SK-N-SH treated with all-trans-retinoic acid at 6 μM for 48 hours (cell line): Measurements from ENCODE around the gene MYOC.

Experiments
- ARNTL ChIP-seq: fragments of 450-650 bp; formaldehyde crosslinking; IDR thresholded peaks from 2 replicates; pipeline ENCODE4 v1.5.0; 2020; ENCODE audit warnings: low read depth, mild to moderate bottlenecking, moderate library complexity, borderline replicate concordance
- CREB5 ChIP-seq: fragments of 250-450 bp; sonication (Bioruptor Pico); IDR thresholded peaks from 2 replicates; pipeline ENCODE4 v1.5.1; 2020; ENCODE audit warnings: low read depth, mild to moderate bottlenecking, moderate library complexity
- OSR1 ChIP-seq: fragments of 250-450 bp; sonication (Bioruptor Pico); IDR thresholded peaks from 2 replicates; pipeline ENCODE4 v1.8.0; 2022; ENCODE audit warnings: moderate library complexity, mild to moderate bottlenecking, inconsistent platforms
- PATZ1 ChIP-seq: fragments of 250-450 bp; sonication (Bioruptor Pico); IDR thresholded peaks from 2 replicates; pipeline ENCODE4 v1.8.0; 2020; ENCODE audit warnings: mild to moderate bottlenecking, moderate library complexity, borderline replicate concordance
- RARB ChIP-seq: fragments of 250-450 bp; sonication (Bioruptor Pico); IDR thresholded peaks from 2 replicates; pipeline ENCODE4 v1.8.0; 2021; ENCODE audit warnings: mild to moderate bottlenecking, moderate library complexity
- TSHZ2 ChIP-seq: fragments of 250-450 bp; sonication (Bioruptor Pico); IDR thresholded peaks from 2 replicates; pipeline ENCODE4 v1.5.0; 2020; ENCODE audit warnings: mild to moderate bottlenecking, moderate library complexity
- ZC3H10 ChIP-seq: fragments of 250-450 bp; sonication (Bioruptor Pico); IDR thresholded peaks from 2 replicates; pipeline ENCODE4 v1.5.1; 2021; ENCODE audit warnings: mild to moderate bottlenecking, moderate library complexity
- ZFP3 ChIP-seq: fragments of 250-450 bp; sonication (Bioruptor Pico); IDR thresholded peaks from 2 replicates; pipeline ENCODE4 v1.5.0; 2020; ENCODE audit warnings: mild to moderate bottlenecking, moderate library complexity
- ZFP30 ChIP-seq: fragments of 450-650 bp; formaldehyde crosslinking; IDR thresholded peaks from 2 replicates; pipeline ENCODE4 v1.5.0; 2022; ENCODE audit warnings: mild to moderate bottlenecking, moderate library complexity

GRCh38 chr1:171643156-171643555 lies 9.3 kb downstream of the MYOC start:
- no peak for TF ChIP-seq CREB5
- TF ChIP-seq ZFP30 (CRISPR knock-in tag): no peak
- TF ChIP-seq OSR1 (CRISPR knock-in tag): no peak
- no peak for TF ChIP-seq ZC3H10
- TF ChIP-seq TSHZ2 (CRISPR knock-in tag): no peak
- TF ChIP-seq PATZ1 (CRISPR knock-in tag): no peak
- no peak for TF ChIP-seq ZFP3 (CRISPR knock-in tag)
- TF ChIP-seq RARB: no peak
- TF ChIP-seq ARNTL (CRISPR knock-in tag): no peak
